SK-N-SH (cell line): ENCODE data around the gene RAB3GAP2. TPM values are rescaled to one million over a fixed set of nuclear protein-coding genes. Genes with fewer than 3 reads are reported as not detected.
A peak's percentile ranks its signal among the peaks of the same experiment; 100 is the strongest.

Experiments
- CTCF ChIA-PET: fragments of 300-600, 350-600 bp; formaldehyde crosslinking; extraction: SDS; loops from one replicate; lab custom pipeline; 2021; lab: Yijun Ruan, JAX
- POLR2A ChIA-PET: fragments of 350-600 bp; sonication (Branson Sonifier 250); formaldehyde crosslinking; extraction: SDS; loops from one replicate; lab custom pipeline; 2020; ENCODE audit warnings: antibody characterized with exemption, inconsistent platforms; lab: Yijun Ruan, JAX
- DNase-seq: peaks from one replicate; pipeline ENCODE4 v3.0.0; 2012
- H2AFZ ChIP-seq: fragments of 200-600 bp; sonication (generic); 2 replicates; pipeline ENCODE4 v1.8.1; 2016; ENCODE audit warnings: antibody characterized with exemption, mild to moderate bottlenecking, low read depth
- H3F3A ChIP-seq: fragments of 200-600 bp; sonication (generic); replicated peaks from 2 replicates; pipeline ENCODE3; 2016; ENCODE audit warnings: antibody characterized with exemption, mild to moderate bottlenecking; ENCODE audit not compliant: insufficient read depth
- H3K27ac ChIP-seq, 2 experiments: fragments of 200-500 bp in 1 of 2; fragments of 200-600 bp in 1 of 2; sonication (Bioruptor generic) in 1 of 2; sonication (generic), shearing (Covaris generic) in 1 of 2; 2 replicates each; pipeline versions ENCODE4 v1.5.1 to v1.6.1; 2014 to 2016; ENCODE audit warnings: low read depth in 2 of 2, inconsistent platforms in 1 of 2, low read length in 1 of 2, mild to moderate bottlenecking in 1 of 2, mixed read lengths in 1 of 2
- H3K27me3 ChIP-seq: fragments of 200-600 bp; sonication (generic), shearing (Covaris generic); 2 replicates; pipeline ENCODE4 v1.6.1; 2016; ENCODE audit warnings: mixed run types; ENCODE audit not compliant: insufficient read depth
- H3K36me3 ChIP-seq, 2 experiments: fragments of 200-500 bp in 1 of 2; fragments of 200-600 bp in 1 of 2; sonication (Bioruptor generic) in 1 of 2; sonication (generic) in 1 of 2; replicated peaks in 1 of 2; 2 replicates each; pipeline versions ENCODE3 to v1.5.1; 2014 to 2016; ENCODE audit warnings: low read length in 1 of 2, mild to moderate bottlenecking in 1 of 2; ENCODE audit not compliant: insufficient read depth in 2 of 2, control insufficient read depth in 1 of 2
- H3K4me1 ChIP-seq, 2 experiments: fragments of 200-500 bp in 1 of 2; fragments of 200-600 bp in 1 of 2; sonication (Bioruptor generic) in 1 of 2; sonication (generic), shearing (Covaris generic) in 1 of 2; 2 replicates each; pipeline versions ENCODE4 v1.5.1 to v1.6.1; 2014 to 2016; ENCODE audit warnings: low read depth in 1 of 2, low read length in 1 of 2, mixed run types in 1 of 2; ENCODE audit not compliant: insufficient read depth in 2 of 2, control insufficient read depth in 1 of 2
- H3K4me2 ChIP-seq: fragments of 200-600 bp; sonication (generic), shearing (Covaris generic); 2 replicates; pipeline ENCODE4 v1.6.1; 2017; ENCODE audit warnings: mixed run types
- H3K4me3 ChIP-seq, 2 experiments: fragments of 200-500 bp in 1 of 2; fragments of 200-600 bp in 1 of 2; sonication (Bioruptor generic) in 1 of 2; sonication (generic), shearing (Covaris generic) in 1 of 2; 2 replicates each; pipeline versions ENCODE4 v1.5.1 to v1.8.1; 2014 to 2016; ENCODE audit warnings: low read depth in 2 of 2, inconsistent platforms in 1 of 2, low read length in 1 of 2, mild to moderate bottlenecking in 1 of 2, mixed read lengths in 1 of 2, moderate library complexity in 1 of 2
- H3K79me2 ChIP-seq: fragments of 200-600 bp; sonication (generic); 2 replicates; pipeline ENCODE4 v1.8.1; 2017; ENCODE audit warnings: mild to moderate bottlenecking; ENCODE audit not compliant: insufficient read depth
- H3K9ac ChIP-seq: fragments of 200-600 bp; sonication (generic); 2 replicates; pipeline ENCODE4 v1.6.1; 2017; ENCODE audit warnings: mixed run types
- H3K9me2 ChIP-seq: fragments of 200-600 bp; sonication (generic); 2 replicates; pipeline ENCODE4 v1.6.1; 2017; ENCODE audit warnings: mixed run types
- H3K9me3 ChIP-seq: fragments of 200-600 bp; sonication (generic); 2 replicates; pipeline ENCODE4 v1.6.1; 2017; ENCODE audit warnings: mixed run types, mild to moderate bottlenecking, moderate library complexity
- H4K20me1 ChIP-seq: fragments of 200-600 bp; sonication (generic); 2 replicates; pipeline ENCODE4 v1.6.1; 2017; ENCODE audit warnings: mild to moderate bottlenecking, mixed run types; ENCODE audit not compliant: insufficient read depth
- CTCF ChIP-seq: fragments of 200-600 bp; sonication (generic); IDR thresholded peaks from 2 replicates; pipeline ENCODE4 v1.6.1; 2017; ENCODE audit warnings: antibody characterized with exemption, mild to moderate bottlenecking, moderate library complexity
- EZH2phosphoT487 ChIP-seq: fragments of 200-600 bp; sonication (generic); IDR thresholded peaks from 2 replicates; pipeline ENCODE4 v1.6.1; 2017; ENCODE audit warnings: low read depth, mixed run types, mild to moderate bottlenecking, antibody characterized with exemption, moderate library complexity, borderline replicate concordance
- FOXJ3 ChIP-seq: sonication (generic); formaldehyde crosslinking; IDR thresholded peaks from 2 replicates; pipeline ENCODE4 v1.5.1; 2020; ENCODE audit warnings: mild to moderate bottlenecking, missing genetic modification reagents
- GABPA ChIP-seq: IDR thresholded peaks from 2 replicates; pipeline ENCODE4 v1.4.0; 2012; ENCODE audit warnings: low read depth, mild to moderate bottlenecking
- IRF3 ChIP-seq: fragments of 150-350 bp; IDR thresholded peaks from 2 replicates; pipeline ENCODE4 v1.6.1; 2016; ENCODE audit warnings: mild to moderate bottlenecking, low read depth, low read length
- JUND ChIP-seq: IDR thresholded peaks from 2 replicates; pipeline ENCODE4 v1.4.0; 2012
- NFIC ChIP-seq: IDR thresholded peaks from 2 replicates; pipeline ENCODE4 v1.4.0; 2012; ENCODE audit warnings: borderline replicate concordance
- NRF1 ChIP-seq: IDR thresholded peaks from 2 replicates; pipeline ENCODE4 v1.6.1; 2012; ENCODE audit warnings: low read depth, mild to moderate bottlenecking, low read length
- PBX3 ChIP-seq: IDR thresholded peaks from 2 replicates; pipeline ENCODE4; 2012
- RAD21 ChIP-seq: IDR thresholded peaks from 2 replicates; pipeline ENCODE4 v1.6.1; 2012; ENCODE audit warnings: mild to moderate bottlenecking, low read length
- REST ChIP-seq: IDR thresholded peaks from 2 replicates; pipeline ENCODE4 v1.6.1; 2012; ENCODE audit warnings: mild to moderate bottlenecking, low read depth, low read length, moderate library complexity
- RFX5 ChIP-seq: IDR thresholded peaks from 2 replicates; pipeline ENCODE4 v1.6.1; 2012; ENCODE audit warnings: mild to moderate bottlenecking, improper control_type of control experiment, low read length
- RXRA ChIP-seq: IDR thresholded peaks from 2 replicates; pipeline ENCODE4 v1.4.0; 2012; ENCODE audit warnings: low read depth, mild to moderate bottlenecking, borderline replicate concordance
- YY1 ChIP-seq: IDR thresholded peaks from 2 replicates; pipeline ENCODE4 v1.4.0; 2012; ENCODE audit warnings: low read depth, mild to moderate bottlenecking
- WGBS: methylation state at CpG from one replicate; pipeline ENCODE4 v1.1.6; 2017; ENCODE audit warnings: low lambda C conversion rate; 5-methylcytosine and 5-hydroxymethylcytosine counted together
- polyA plus RNA-seq, 3 experiments: library from polyadenylated mRNA; depleted of rRNA; stranded (reverse); fragments of >200 nt; gene quantifications; 2 replicates each; pipeline ENCODE4 v1.2.3, GENCODE V29; 2012

RAB3GAP2 gene
- polyA plus RNA-seq, 1 of the 3 experiments (the other 2 are of a cell fraction): 9.3 TPM

DNA sequence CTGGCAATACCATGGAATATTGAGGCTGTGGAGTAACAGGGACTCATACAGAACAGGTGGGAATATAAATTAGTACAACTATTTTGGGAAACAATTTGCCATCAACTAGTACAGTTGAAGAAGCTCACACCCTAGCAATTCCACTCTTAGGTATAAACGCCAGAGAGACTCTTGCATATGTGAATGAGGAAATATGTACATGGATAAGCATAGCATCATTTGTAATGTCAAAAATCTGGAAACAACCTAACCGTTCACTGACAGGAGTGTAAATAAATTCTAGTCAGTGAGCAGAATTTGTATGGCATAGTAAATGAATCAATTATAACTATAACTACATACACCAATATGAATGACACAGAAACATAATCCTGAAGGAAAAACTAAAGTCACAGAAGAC, 83.7 kb downstream of the RAB3GAP2 start (continued):
- TF ChIP-seq REST (no peak), EZH2phosphoT487 (no peak), YY1 (no peak), NRF1 (no peak), RAD21 (no peak), IRF3 (no peak)

GRCh38 chr1:220186752-220187151, 85.5 kb downstream of the RAB3GAP2 start:
- H3K4me3 ChIP-seq: no peak overlapping the region
- TF ChIP-seq RFX5 (no peak), NFIC (no peak), JUND (no peak)
- peaks cover 15% of the 10 kb centered on the region for H3F3A ChIP-seq
- no peak for DNase-seq
- H3K79me2 ChIP-seq: no peaks in the 10 kb centered on the region
- H3K9ac ChIP-seq: no peak overlapping the region
- POLR2A ChIA-PET: interaction anchor here (0.7 kb wide), 1 partner anchor 26 kb away, joined by 3 read pairs; no protein-coding TSS in a partner anchor
- H3K9me2 ChIP-seq: no peaks in the 10 kb centered on the region
- peaks cover 40 to 83% of the 10 kb centered on the region in 2 experiments for H3K36me3 ChIP-seq
- no peak overlapping the region for H2AFZ ChIP-seq
- peaks cover 0 to 10% of the 10 kb centered on the region in 2 experiments; a peak in 1 of 4 replicates for H3K4me1 ChIP-seq
- 65% methylated on average over 2 of the region's 2 CpGs for WGBS
- CTCF ChIA-PET: interaction anchor here (1.4 to 2.6 kb wide), 4 partner anchors 11 to 590 kb away, joined by 3 to 15 read pairs (median 8); no protein-coding TSS in a partner anchor
- no peaks in the 10 kb centered on the region for H3K9me3 ChIP-seq
- H3K27me3 ChIP-seq: no peaks in the 10 kb centered on the region
- no peak overlapping the region for H3K4me2 ChIP-seq
- H3K27ac ChIP-seq: no peak overlapping the region
- no peaks in the 10 kb centered on the region for H4K20me1 ChIP-seq

DNA sequence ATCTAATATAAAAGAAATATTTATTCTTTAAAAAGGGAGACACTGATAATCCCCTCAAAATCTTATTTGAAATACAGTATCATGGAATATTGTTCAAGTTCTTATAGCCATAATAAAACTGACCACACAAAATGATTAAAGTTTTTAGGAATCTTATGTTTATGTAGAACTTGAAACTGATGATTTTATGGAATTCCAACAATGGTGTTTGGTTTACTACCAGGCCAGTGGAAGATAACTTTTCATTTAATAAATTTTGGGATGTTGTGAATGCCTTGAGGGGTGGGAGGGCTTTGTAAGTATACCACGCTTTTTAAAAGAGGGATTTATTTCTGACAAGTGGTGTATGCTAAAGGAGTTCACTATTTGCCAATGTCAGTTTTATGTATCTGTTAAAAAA, 87.7 kb downstream of the RAB3GAP2 start:
- Histone ChIP-seq H3K9me3 (no peaks in the 10 kb centered on the region), H3K4me3 (no peak overlapping the region), H3K36me3 (peaks cover 52 to 77% of the 10 kb centered on the region in 2 experiments), H3F3A (peaks cover 15% of the 10 kb centered on the region), H3K4me2 (no peak overlapping the region), H2AFZ (no peak overlapping the region), H4K20me1 (no peaks in the 10 kb centered on the region), H3K9ac (no peak overlapping the region), H3K27me3 (no peaks in the 10 kb centered on the region), H3K4me1 (peaks cover 0 to 10% of the 10 kb centered on the region in 2 experiments; a peak in 1 of 4 replicates), H3K9me2 (no peaks in the 10 kb centered on the region), H3K27ac (peak overlapping the region in 1 of 2 experiments; percentile 6; a peak in 1 of 4 replicates), H3K79me2 (no peaks in the 10 kb centered on the region)
- no peak for TF ChIP-seq NRF1
- TF ChIP-seq GABPA: no peak
- no peak for TF ChIP-seq PBX3
- TF ChIP-seq RXRA: no peak
- no peak for TF ChIP-seq CTCF
- no peak for TF ChIP-seq FOXJ3
- 93% methylated on average over 1 of the region's 1 CpG for WGBS
- DNase-seq: no peak
- ChIA-PET CTCF (interaction anchor here (0.6 kb wide), 1 partner anchor 11 kb away, joined by 6 read pairs; no protein-coding TSS in a partner anchor), POLR2A (no interaction called here)
